Nephron (organoid): ENCODE results near the gene GRM7.
A peak's percentile ranks its signal among the peaks of the same experiment; 100 is the strongest.

Source experiments
- H3K27ac Mint-ChIP-seq, 3 experiments: 2 replicates each; pipeline ENCODE4 v1.8.0; 2020; ENCODE audit warnings: mixed read lengths in 3 of 3, mild to moderate bottlenecking in 2 of 3, moderate library complexity in 1 of 3
- H3K27me3 Mint-ChIP-seq: 2 replicates; pipeline ENCODE4 v1.8.0; 2021; ENCODE audit warnings: low read depth, mild to moderate bottlenecking, moderate library complexity, mixed read lengths
- H3K36me3 Mint-ChIP-seq: 2 replicates; pipeline ENCODE4 v1.8.0; 2020; ENCODE audit warnings: low read depth, mixed read lengths
- H3K4me1 Mint-ChIP-seq: 2 replicates; pipeline ENCODE4 v1.8.0; 2020; ENCODE audit warnings: mixed read lengths
- H3K4me3 Mint-ChIP-seq, 3 experiments: 2 replicates each; pipeline ENCODE4 v1.8.0; 2020; ENCODE audit warnings: mild to moderate bottlenecking in 3 of 3, mixed read lengths in 3 of 3, moderate library complexity in 2 of 3
- H3K9me3 Mint-ChIP-seq: 2 replicates; pipeline ENCODE4 v1.8.0; 2020; ENCODE audit warnings: mixed read lengths
- TF ChIP-seq, protein P1 (sequence below), 3 experiments: fragments of 200-600 bp; sonication (generic); IDR thresholded peaks; one replicate each; pipeline ENCODE4 v1.5.0; 2021; ENCODE audit warnings: antibody characterized with exemption in 3 of 3; ENCODE audit not compliant: unreplicated experiment in 3 of 3

GRM7 gene

DNA sequence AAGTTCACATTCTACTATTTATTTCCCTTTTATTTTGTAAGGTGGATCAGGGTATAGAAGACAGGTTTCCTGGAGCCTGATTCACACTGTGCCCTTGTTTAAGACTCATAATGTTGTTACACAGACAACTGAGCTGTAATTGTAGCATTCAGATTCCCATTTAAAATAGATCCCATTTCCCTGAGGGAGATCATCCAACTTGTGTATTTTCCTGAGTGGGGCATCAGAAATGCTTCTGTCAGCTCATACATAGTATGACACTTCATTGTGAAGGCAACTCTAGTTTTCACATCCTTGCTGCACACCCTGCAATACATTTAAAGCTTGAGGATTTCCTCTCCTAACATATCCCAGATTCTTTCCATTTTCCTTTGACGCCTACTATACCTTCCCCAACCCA, 659.7 kb downstream of the GRM7 start:
- Mint-ChIP-seq H3K9me3 (peaks cover 10% of the 10 kb centered on the region), H3K27me3 (peaks cover 4% of the 10 kb centered on the region), H3K27ac (no peak overlapping the region), H3K4me3 (no peak overlapping the region), H3K36me3 (no peaks in the 10 kb centered on the region), H3K4me1 (peaks cover 21% of the 10 kb centered on the region)
- TF ChIP-seq, protein P1, sequence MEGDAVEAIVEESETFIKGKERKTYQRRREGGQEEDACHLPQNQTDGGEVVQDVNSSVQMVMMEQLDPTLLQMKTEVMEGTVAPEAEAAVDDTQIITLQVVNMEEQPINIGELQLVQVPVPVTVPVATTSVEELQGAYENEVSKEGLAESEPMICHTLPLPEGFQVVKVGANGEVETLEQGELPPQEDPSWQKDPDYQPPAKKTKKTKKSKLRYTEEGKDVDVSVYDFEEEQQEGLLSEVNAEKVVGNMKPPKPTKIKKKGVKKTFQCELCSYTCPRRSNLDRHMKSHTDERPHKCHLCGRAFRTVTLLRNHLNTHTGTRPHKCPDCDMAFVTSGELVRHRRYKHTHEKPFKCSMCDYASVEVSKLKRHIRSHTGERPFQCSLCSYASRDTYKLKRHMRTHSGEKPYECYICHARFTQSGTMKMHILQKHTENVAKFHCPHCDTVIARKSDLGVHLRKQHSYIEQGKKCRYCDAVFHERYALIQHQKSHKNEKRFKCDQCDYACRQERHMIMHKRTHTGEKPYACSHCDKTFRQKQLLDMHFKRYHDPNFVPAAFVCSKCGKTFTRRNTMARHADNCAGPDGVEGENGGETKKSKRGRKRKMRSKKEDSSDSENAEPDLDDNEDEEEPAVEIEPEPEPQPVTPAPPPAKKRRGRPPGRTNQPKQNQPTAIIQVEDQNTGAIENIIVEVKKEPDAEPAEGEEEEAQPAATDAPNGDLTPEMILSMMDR (IDR thresholded peaks at IDR 0.05; ENCODE audit: unreplicated experiment in 3 of 3), result no peak

DNA sequence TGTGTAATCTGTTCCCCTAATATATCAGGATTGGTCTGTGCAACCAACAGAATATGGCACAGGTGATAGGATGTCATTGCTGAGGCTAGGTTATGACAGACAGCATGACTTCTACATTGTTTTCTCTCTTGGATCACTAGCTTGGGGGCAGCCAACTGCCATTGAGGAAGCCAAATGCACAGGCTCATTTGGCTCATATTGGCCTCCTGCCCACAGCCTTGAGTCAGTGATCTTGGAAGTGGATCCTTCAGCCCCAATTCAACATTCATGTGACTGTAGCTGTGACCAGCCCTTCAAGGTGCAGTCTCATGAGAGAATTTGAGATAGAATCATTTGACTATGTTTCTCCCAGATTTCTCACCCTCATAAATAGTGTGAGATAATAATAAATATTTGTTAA, 675.6 kb downstream of the GRM7 start:
- Mint-ChIP-seq H3K4me3 (no peak overlapping the region), H3K36me3 (no peaks in the 10 kb centered on the region), H3K9me3 (peaks cover 3% of the 10 kb centered on the region), H3K27me3 (no peaks in the 10 kb centered on the region), H3K4me1 (no peaks in the 10 kb centered on the region), H3K27ac (no peak overlapping the region)
- TF ChIP-seq, protein P1 (IDR thresholded peaks at IDR 0.05; ENCODE audit: unreplicated experiment in 3 of 3), result no peak

DNA sequence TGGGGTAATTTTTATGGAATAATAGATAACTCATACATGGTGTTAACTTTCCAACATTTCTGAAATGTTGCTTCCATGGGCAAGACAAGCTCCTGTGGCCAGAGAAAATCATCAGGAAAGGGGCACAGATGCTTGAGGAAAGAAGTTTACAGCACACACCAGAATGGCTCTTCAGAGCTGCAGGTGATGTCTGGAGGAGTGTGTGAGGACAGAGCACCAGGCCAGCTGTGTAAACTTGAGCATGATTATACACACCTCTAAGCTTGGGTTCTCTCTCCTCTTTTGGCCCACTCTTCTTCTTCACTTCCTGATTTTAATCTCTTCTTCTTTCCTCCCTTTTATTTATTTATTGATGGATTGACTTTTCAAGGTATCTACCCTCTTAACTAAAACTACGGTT, 676.0 kb downstream of the GRM7 start:
- no peaks in the 10 kb centered on the region for H3K4me1 Mint-ChIP-seq
- no peak overlapping the region for H3K27ac Mint-ChIP-seq
- H3K9me3 Mint-ChIP-seq, result no peaks in the 10 kb centered on the region
- TF ChIP-seq, protein P1 (IDR thresholded peaks at IDR 0.05; ENCODE audit: unreplicated experiment in 3 of 3), result no peak
- H3K4me3 Mint-ChIP-seq, result no peak overlapping the region
- H3K36me3 Mint-ChIP-seq, result no peaks in the 10 kb centered on the region
- H3K27me3 Mint-ChIP-seq, result no peaks in the 10 kb centered on the region

DNA sequence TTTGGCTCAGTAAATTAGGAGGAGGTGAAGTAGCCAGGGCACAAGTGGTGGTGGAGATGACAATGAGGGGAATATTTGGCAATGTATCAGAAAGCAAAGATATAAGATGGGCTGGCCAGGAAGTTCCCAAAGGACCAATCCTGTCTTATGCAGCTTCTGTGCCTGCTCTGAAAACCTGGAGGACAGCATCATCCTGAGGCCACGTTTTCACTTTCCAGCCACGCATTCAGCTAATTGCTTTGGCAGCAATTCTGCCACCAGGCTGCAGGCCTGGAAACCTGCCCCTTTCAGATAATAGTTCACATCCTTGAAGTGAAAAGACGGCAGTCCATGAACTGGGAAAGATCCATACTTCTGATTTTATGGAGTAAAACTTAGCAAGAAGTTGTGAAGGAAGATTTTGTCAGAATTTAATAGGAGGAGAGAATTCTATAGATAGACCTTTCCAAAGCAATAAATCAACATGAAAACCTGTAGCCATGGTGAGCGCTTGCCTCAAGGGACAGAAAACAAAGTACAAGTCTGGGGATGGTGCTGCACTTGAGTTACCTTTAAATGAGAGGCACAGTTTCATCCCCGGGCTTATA, 682.5 kb downstream of the GRM7 start:
- Mint-ChIP-seq H3K9me3 (no peaks in the 10 kb centered on the region), H3K4me3 (no peak overlapping the region), H3K36me3 (no peaks in the 10 kb centered on the region), H3K4me1 (peaks cover 16% of the 10 kb centered on the region), H3K27ac (no peak overlapping the region), H3K27me3 (no peaks in the 10 kb centered on the region)
- TF ChIP-seq, protein P1 (IDR thresholded peaks at IDR 0.05; ENCODE audit: unreplicated experiment in 3 of 3), result no peak

DNA sequence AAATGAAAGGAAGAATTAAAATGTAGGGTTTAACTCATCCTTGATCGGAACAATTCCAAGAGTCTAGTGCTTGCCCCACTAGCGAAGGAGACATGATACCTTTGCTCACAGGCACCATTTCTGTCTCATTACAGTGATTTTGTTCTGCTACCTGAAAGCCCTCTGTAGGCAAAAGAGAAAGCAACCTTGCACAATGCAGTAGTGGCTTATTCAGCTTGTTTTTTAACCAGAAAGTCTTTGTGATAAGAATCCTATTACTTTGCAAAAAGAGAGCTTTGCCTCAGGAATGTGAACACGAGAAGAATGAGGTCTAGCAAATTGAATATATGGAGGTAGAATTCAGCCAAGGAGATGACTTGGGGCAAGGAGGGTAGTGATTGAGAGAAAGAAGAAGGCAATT, 684.4 kb downstream of the GRM7 start:
- H3K9me3 Mint-ChIP-seq, result no peaks in the 10 kb centered on the region

DNA sequence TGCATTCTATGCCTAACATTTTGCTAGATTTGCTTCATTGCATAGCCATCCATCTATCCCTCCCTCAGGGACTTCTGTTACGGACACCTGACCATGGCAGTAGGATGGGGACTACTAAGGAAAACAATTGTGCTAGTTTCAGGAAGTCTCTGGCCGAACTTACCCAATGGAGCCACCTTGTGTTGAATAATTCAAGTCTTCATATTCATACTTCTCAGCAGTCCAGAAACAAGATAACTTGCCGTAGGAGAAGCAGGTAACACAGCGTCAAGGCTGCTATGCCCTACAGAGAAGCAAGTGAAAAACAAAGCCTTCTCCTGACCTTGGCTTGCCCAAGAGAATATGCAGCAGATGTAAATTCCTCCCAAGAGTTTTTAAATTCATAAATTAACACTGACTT, 685.3 kb downstream of the GRM7 start:
- H3K4me3 Mint-ChIP-seq, result no peak overlapping the region
- H3K36me3 Mint-ChIP-seq, result no peaks in the 10 kb centered on the region
- no peaks in the 10 kb centered on the region for H3K27me3 Mint-ChIP-seq

More for the DNA sequence above, 684.4 kb downstream of the GRM7 start:
- Mint-ChIP-seq H3K4me3 (no peak overlapping the region), H3K4me1 (peaks cover 16% of the 10 kb centered on the region), H3K36me3 (no peaks in the 10 kb centered on the region), H3K27me3 (no peaks in the 10 kb centered on the region), H3K27ac (no peak overlapping the region)
- TF ChIP-seq, protein P1 (IDR thresholded peaks at IDR 0.05; ENCODE audit: unreplicated experiment in 3 of 3), result no peak

More for the DNA sequence above, 685.3 kb downstream of the GRM7 start:
- Mint-ChIP-seq H3K27ac (peak overlapping the region in 2 of 3 experiments; percentile 29 to 54), H3K9me3 (no peaks in the 10 kb centered on the region), H3K4me1 (peaks cover 16% of the 10 kb centered on the region)
- TF ChIP-seq, protein P1 (IDR thresholded peaks at IDR 0.05; ENCODE audit: unreplicated experiment in 3 of 3), result peak; percentile 22 to 27 (median 26)
